Heart left ventricle (tissue), 16 donors: Measurements from ENCODE around the gene MACIR. TPM values are rescaled to one million over a fixed set of nuclear protein-coding genes. Genes with fewer than 3 reads are reported as not detected.
A peak's percentile ranks its signal among the peaks of the same experiment; 100 is the strongest.

Source experiments
- ATAC-seq, 4 donors: fragments of 200-7000 bp; cut with Tn5 transposase; one replicate each; pipeline ENCODE4 v1.9.1; 2020 to 2022; ENCODE audit warnings: moderate library complexity in 4 of 4, mild to moderate bottlenecking in 3 of 4, moderate number of reproducible peaks in 1 of 4
- DNase-seq, 5 donors: peaks; one replicate each; pipeline ENCODE4 v3.0.0-alpha.2; 2020
- H3K27ac ChIP-seq, 12 donors: fragments of 200-600 bp; sonication (generic) in 4 of 12; one replicate each; pipeline versions ENCODE4 v1.5.0 to v1.8.0; 2016 to 2022; ENCODE audit warnings: mild to moderate bottlenecking in 2 of 12
- H3K27me3 ChIP-seq, 9 donors: fragments of 200-600 bp; sonication (generic) in 2 of 9; one replicate each; pipeline versions ENCODE4 v1.5.1 to v1.8.0; 2016 to 2022; ENCODE audit warnings: mild to moderate bottlenecking in 3 of 9
- H3K36me3 ChIP-seq, 9 donors: fragments of 200-600 bp; sonication (generic) in 2 of 9; one replicate each; pipeline versions ENCODE4 v1.5.0 to v1.8.0; 2018 to 2022; ENCODE audit warnings: mild to moderate bottlenecking in 2 of 9
- H3K4me1 ChIP-seq, 12 donors: fragments of 200-600 bp; sonication (generic) in 4 of 12; one replicate each; pipeline versions ENCODE4 v1.5.0 to v1.8.0; 2016 to 2022; ENCODE audit warnings: mild to moderate bottlenecking in 3 of 12
- H3K4me3 ChIP-seq, 12 donors: fragments of 200-600 bp; sonication (generic) in 4 of 12; one replicate each; pipeline versions ENCODE4 v1.5.0 to v1.8.0; 2017 to 2022; ENCODE audit warnings: mild to moderate bottlenecking in 9 of 12, moderate library complexity in 4 of 12
- H3K9me3 ChIP-seq, 12 donors: fragments of 200-600 bp; sonication (generic) in 4 of 12; one replicate each; pipeline versions ENCODE4 v1.5.0 to v1.8.0; 2016 to 2022; ENCODE audit warnings: mild to moderate bottlenecking in 1 of 12
- POLR2A ChIP-seq, 2 donors: fragments of 450-650 bp; IDR thresholded peaks; one replicate each; pipeline ENCODE4 v1.6.1; 2017; ENCODE audit warnings: antibody characterized with exemption in 2 of 2, mild to moderate bottlenecking in 2 of 2, moderate library complexity in 2 of 2
- WGBS, 4 donors: extraction: QIAGEN DNeasy Blood & Tissue Kit in 2 of 4; methylation state at CpG; one replicate each; pipeline versions ENCODE4 v1.1.5 to v1.1.7; 2013 to 2018; 5-methylcytosine and 5-hydroxymethylcytosine counted together
- intact Hi-C, 10 donors: fragments of 100-400 bp; cut with DNase I; formaldehyde crosslinking; loops; one replicate each; pipeline versions ENCODE4 v1.11.1 to v1.14.2; 2022
- polyA plus RNA-seq, 2 donors: library from polyadenylated mRNA; stranded (reverse); fragments of 200-250 nt; gene quantifications; one replicate each; pipeline ENCODE4 v1.2.3, GENCODE V29; 2013
- total RNA-seq, 9 donors: library from RNA; depleted of rRNA in 2 of 9; stranded (reverse); fragments of >200 nt in 2 of 9; fragmentation: NEBNext Ultra II Directional in 3 of 9; extraction: Animal tissue kit (Norgen Biotek cat#: 25700) in 3 of 9; gene quantifications; one replicate each; pipeline versions ENCODE4 v1.1.0 to v1.2.4, GENCODE V29; 2016 to 2023
- TF ChIP-seq, protein P1 (sequence below), 12 donors: fragments of 200-600 bp; sonication (generic) in 4 of 12; IDR thresholded peaks; one replicate each; pipeline versions ENCODE4 v1.5.0 to v1.8.0; 2018 to 2022; ENCODE audit warnings: antibody characterized with exemption in 12 of 12, mild to moderate bottlenecking in 5 of 12
- donor health status: ischemic (EF 13 %, LVEDD 7.1; RV severe dilation, severe dysfunction).
- donor health status: healthy with polysubstance abuse.
- donor health status: DM: no; HTN: yes; CAD: no.
- donor health status: DM: no; HTN: no; CAD: no.
- donor health status: ischemic (EF 25% LVEDD 6.9; RV normal size, moderate dysfunction).
- donor health status: ischemic (EF 25% LVEDD 5.7; RV mildly dilated, moderate dysfunction).
- donor health status: healthy.
- donor health status: DM: yes; HTN: yes; CAD: no.
- donor health status: ischemic (EF 35%, LVEDD 5.7; RV mildly dilated, moderate dysfunction).
- donor health status: nonischemic (EF 11% LVEDD 7.7; RV severe dilation, severe dysfunction).
- donor health status: DM: yes; HTN: yes; CAD: no.
- donor health status: PGD.
- donor health status: ischemic (EF 29% LVEDD 5.4; RV normal size, mild dysfunction).
- donor health status: nonischemic (EF 23%, LVEDD 6.1; RV moderate dilation, normal function).

Gene MACIR
- total and polyA plus RNA-seq, 11 donors = 2.7 to 6.0 (median 4.5) TPM

DNA sequence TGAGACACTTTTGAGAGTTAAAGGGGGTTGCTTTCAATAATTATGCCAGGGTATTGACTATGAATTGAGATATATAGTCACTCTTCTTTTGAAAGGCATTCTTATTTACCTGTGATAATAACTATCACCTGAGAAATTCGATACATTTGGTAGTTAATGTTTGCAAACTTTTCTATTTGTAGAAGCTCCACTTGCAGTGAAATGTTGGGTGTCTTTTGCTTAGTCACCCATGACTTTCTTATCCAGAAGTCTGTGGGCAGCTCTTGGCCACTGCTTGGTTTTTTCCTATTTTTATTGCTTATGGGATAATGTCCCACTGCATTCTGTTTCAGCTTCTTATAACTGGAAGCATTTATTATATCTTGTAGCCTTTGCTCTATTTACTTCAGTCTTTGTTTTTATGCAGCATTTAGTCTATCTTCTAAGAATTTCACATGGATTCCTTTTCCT lies 3.9 kb downstream of the MACIR start:
- Histone ChIP-seq H3K36me3 (peaks cover 0 to 10% (median 0%) of the 10 kb centered on the region in 9 donors), H3K4me3 (peak overlapping the region in 1 of 12 donors; percentile 6), H3K9me3 (no peaks in the 10 kb centered on the region), H3K27me3 (no peaks in the 10 kb centered on the region), H3K27ac (peak overlapping the region in 1 of 12 donors; percentile 1), H3K4me1 (peaks cover 0 to 50% (median 29%) of the 10 kb centered on the region in 12 donors)
- TF ChIP-seq POLR2A (IDR thresholded peaks at IDR 0.05) = no peak
- TF ChIP-seq, protein P1, sequence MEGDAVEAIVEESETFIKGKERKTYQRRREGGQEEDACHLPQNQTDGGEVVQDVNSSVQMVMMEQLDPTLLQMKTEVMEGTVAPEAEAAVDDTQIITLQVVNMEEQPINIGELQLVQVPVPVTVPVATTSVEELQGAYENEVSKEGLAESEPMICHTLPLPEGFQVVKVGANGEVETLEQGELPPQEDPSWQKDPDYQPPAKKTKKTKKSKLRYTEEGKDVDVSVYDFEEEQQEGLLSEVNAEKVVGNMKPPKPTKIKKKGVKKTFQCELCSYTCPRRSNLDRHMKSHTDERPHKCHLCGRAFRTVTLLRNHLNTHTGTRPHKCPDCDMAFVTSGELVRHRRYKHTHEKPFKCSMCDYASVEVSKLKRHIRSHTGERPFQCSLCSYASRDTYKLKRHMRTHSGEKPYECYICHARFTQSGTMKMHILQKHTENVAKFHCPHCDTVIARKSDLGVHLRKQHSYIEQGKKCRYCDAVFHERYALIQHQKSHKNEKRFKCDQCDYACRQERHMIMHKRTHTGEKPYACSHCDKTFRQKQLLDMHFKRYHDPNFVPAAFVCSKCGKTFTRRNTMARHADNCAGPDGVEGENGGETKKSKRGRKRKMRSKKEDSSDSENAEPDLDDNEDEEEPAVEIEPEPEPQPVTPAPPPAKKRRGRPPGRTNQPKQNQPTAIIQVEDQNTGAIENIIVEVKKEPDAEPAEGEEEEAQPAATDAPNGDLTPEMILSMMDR (IDR thresholded peaks at IDR 0.05) = no peak
- intact Hi-C loops = no loop called here
- ATAC-seq (no peak), DNase-seq (no peak)
- 55 to 69% (median 59%) methylated on average over 1 of the region's 1 CpG for WGBS, 4 donors

DNA sequence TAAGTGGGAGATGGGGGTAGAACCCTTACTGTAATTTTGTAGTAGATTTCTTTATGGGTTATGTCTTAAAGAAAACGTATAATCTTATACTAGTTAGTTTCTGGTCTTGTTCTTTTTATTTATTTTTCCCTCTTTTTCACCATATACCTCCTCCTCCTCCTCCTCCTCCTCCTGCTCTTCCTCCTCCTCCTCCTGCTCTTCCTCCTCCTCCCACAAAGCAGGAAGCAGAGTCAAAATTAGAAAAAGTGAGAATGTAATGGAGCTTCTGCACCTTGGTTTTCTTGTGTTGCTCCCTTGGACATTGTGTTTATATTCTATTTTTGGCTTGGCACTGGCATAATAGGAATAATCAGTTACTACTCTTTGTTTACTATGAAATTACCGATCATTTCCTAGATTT lies 4.5 kb downstream of the MACIR start:
- Histone ChIP-seq H3K4me3 (no peak overlapping the region), H3K4me1 (peaks cover 0 to 46% (median 26%) of the 10 kb centered on the region in 12 donors)

DNA sequence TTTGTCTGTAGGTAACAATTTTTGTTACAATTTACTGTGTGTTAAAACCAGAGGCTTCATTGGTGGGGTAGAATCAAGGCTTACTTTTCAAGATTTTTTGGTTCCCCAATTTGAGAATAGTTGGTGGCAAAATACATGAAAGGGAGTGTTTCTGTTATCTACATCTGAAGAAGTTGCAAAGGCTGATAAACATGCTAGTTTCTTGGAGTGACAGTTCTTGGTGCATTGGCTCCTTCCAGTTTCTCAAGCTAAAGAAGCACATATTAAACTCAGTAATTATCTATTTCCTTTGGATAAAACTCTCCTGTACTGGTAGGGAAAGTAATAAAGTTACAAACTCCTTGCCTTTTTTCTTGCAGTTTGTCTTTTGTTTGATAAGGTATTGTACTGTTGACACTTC lies 5.9 kb downstream of the MACIR start:
- DNase-seq (no peak), ATAC-seq (no peak)
- H3K9me3 ChIP-seq = no peaks in the 10 kb centered on the region
- peaks cover 0 to 14% (median 0%) of the 10 kb centered on the region in 9 donors for H3K36me3 ChIP-seq
- H3K4me3 ChIP-seq = no peak overlapping the region
- intact Hi-C loops = no loop called here
- TF ChIP-seq, protein P1 (IDR thresholded peaks at IDR 0.05) = no peak
- no peak for TF ChIP-seq POLR2A (IDR thresholded peaks at IDR 0.05)
- no peaks in the 10 kb centered on the region for H3K27me3 ChIP-seq
- peaks cover 0 to 49% (median 26%) of the 10 kb centered on the region in 12 donors for H3K4me1 ChIP-seq
- no peak overlapping the region for H3K27ac ChIP-seq

More for the DNA sequence above, 4.5 kb downstream of the MACIR start:
- no peak overlapping the region for H3K27ac ChIP-seq
- WGBS, 4 donors = 36 to 46% (median 43%) methylated on average over 2 of the region's 2 CpGs
- ATAC-seq (no peak), DNase-seq (no peak)
- no peak for TF ChIP-seq POLR2A (IDR thresholded peaks at IDR 0.05)
- TF ChIP-seq, protein P1 (IDR thresholded peaks at IDR 0.05) = no peak
- H3K9me3 ChIP-seq = no peaks in the 10 kb centered on the region
- peaks cover 0 to 14% (median 0%) of the 10 kb centered on the region in 9 donors for H3K36me3 ChIP-seq
- intact Hi-C loops = no loop called here
- H3K27me3 ChIP-seq = no peaks in the 10 kb centered on the region

DNA sequence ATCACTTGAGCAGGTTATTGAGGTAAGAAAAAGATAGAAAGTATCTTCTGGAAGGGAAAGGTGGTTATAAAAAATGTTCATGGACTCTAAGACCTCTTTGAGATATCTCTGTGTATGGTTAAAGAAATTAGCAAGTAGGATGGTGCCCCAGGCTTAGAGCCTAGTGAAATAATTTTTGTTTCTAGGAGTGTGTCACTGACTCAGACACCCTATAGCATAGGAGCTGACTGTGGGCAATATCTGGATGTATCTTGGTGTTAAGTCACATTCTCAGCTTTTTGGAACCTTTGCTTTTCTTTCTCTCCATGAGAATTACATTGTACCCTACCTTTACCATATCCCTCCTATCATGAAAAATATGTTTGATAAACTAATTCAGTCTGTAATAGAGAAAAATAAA lies 12.0 kb downstream of the MACIR start:
- ATAC-seq (no peak), DNase-seq (no peak)
- Histone ChIP-seq H3K27ac (no peak overlapping the region), H3K4me3 (no peak overlapping the region), H3K4me1 (peaks cover 0 to 27% (median 16%) of the 10 kb centered on the region in 12 donors), H3K9me3 (no peaks in the 10 kb centered on the region), H3K27me3 (no peaks in the 10 kb centered on the region), H3K36me3 (peaks cover 0 to 14% (median 0%) of the 10 kb centered on the region in 9 donors)
- intact Hi-C loops = no loop called here
- TF ChIP-seq, protein P1 (IDR thresholded peaks at IDR 0.05) = no peak
- TF ChIP-seq POLR2A (IDR thresholded peaks at IDR 0.05) = no peak
